Ascending aorta (tissue), 2 donors: Measurements from ENCODE around the gene ST6GALNAC2. TPM values are rescaled to one million over a fixed set of nuclear protein-coding genes. Genes with fewer than 3 reads are reported as not detected.
"Not testable (repeated sequence)": the region's sequence is repeated elsewhere in the genome, so short reads cannot be mapped to it uniquely, and the experiment has no call there.

Experiments used
- DNase-seq, 2 donors: peaks; one replicate each; pipeline ENCODE4 v3.0.0-alpha.2; 2019; ENCODE audit warnings: low spot score in 2 of 2
- H3K27ac ChIP-seq, 2 donors: fragments of 200-600 bp; sonication (generic); one replicate each; pipeline ENCODE4 v1.5.1; 2016 to 2017; ENCODE audit warnings: mild to moderate bottlenecking in 1 of 2
- H3K27me3 ChIP-seq: fragments of 200-600 bp; sonication (generic); one replicate; pipeline ENCODE4 v1.5.1; 2017
- H3K36me3 ChIP-seq, 2 donors: fragments of 200-600 bp; sonication (generic); one replicate each; pipeline ENCODE4 v1.5.1; 2016
- H3K4me1 ChIP-seq, 2 donors: fragments of 200-600 bp; sonication (generic); one replicate each; pipeline ENCODE4 v1.5.1; 2016 to 2017; ENCODE audit warnings: mild to moderate bottlenecking in 1 of 2
- H3K4me3 ChIP-seq, 2 donors: fragments of 200-600 bp; sonication (generic); one replicate each; pipeline ENCODE4 v1.5.1; 2016 to 2017; ENCODE audit warnings: mild to moderate bottlenecking in 1 of 2
- H3K9me3 ChIP-seq, 2 donors: fragments of 200-600 bp; sonication (generic); one replicate each; pipeline ENCODE4 v1.5.1; 2016
- intact Hi-C: fragments of 100-400 bp; cut with DNase I; formaldehyde crosslinking; loops from one replicate; pipeline ENCODE4 v1.15.1; 2023
- total RNA-seq: library from RNA; depleted of rRNA; stranded (reverse); fragments of >200 nt; gene quantifications from one replicate; pipeline ENCODE4 v1.1.0, GENCODE V29; 2016
- TF ChIP-seq, protein P1 (sequence below), 3 experiments: fragments of 200-600 bp in 2 of 3; fragments of 450-650 bp in 1 of 3; sonication (generic) in 2 of 3; IDR thresholded peaks; one replicate each; pipeline ENCODE4 v1.5.1; 2016 to 2019; ENCODE audit warnings: antibody characterized with exemption in 3 of 3, mild to moderate bottlenecking in 1 of 3, moderate library complexity in 1 of 3

ST6GALNAC2 gene
- total RNA-seq, 1 donor from 2014 or later: 15.8 TPM

DNA sequence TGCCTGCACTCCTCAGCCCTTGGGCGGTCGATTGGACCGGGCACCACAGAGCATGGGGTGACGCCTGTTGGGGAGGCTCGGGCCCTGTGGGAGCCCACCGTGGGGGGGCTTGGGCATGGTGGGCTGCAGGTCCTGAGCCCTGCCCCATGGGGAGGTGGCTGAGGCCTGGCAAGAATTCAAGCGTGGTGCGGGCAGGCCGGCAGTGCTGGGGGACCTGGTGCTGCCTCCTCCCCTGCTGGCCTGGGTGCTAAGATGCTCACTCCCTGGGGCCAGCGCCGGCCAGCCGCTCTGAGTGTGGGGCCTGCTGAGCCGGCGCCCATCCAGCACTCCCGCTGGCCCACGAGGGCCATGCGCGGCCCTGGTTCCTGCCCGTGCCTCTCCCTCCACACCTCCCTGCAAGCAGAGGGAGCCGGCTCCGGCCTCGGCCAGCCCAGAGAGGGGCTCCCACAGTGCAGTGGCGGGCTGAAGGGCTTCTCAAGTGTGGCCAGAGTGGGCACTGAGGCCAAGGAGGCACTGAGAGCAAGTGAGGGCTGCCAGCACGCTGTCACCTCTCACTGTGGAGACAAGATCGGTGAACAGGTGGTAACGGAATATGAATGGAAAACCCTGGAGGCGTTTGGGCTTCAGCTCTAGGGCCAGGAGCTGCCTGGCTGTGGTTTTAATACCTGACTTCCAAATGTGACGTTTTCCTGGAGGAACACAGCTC, 29.4 kb upstream of the ST6GALNAC2 start:
- intact Hi-C loops: no loop called here
- peak in 1 of 2 donors; percentile 37 for DNase-seq
- TF ChIP-seq, protein P1, sequence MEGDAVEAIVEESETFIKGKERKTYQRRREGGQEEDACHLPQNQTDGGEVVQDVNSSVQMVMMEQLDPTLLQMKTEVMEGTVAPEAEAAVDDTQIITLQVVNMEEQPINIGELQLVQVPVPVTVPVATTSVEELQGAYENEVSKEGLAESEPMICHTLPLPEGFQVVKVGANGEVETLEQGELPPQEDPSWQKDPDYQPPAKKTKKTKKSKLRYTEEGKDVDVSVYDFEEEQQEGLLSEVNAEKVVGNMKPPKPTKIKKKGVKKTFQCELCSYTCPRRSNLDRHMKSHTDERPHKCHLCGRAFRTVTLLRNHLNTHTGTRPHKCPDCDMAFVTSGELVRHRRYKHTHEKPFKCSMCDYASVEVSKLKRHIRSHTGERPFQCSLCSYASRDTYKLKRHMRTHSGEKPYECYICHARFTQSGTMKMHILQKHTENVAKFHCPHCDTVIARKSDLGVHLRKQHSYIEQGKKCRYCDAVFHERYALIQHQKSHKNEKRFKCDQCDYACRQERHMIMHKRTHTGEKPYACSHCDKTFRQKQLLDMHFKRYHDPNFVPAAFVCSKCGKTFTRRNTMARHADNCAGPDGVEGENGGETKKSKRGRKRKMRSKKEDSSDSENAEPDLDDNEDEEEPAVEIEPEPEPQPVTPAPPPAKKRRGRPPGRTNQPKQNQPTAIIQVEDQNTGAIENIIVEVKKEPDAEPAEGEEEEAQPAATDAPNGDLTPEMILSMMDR (IDR thresholded peaks at IDR 0.05): no peak

DNA sequence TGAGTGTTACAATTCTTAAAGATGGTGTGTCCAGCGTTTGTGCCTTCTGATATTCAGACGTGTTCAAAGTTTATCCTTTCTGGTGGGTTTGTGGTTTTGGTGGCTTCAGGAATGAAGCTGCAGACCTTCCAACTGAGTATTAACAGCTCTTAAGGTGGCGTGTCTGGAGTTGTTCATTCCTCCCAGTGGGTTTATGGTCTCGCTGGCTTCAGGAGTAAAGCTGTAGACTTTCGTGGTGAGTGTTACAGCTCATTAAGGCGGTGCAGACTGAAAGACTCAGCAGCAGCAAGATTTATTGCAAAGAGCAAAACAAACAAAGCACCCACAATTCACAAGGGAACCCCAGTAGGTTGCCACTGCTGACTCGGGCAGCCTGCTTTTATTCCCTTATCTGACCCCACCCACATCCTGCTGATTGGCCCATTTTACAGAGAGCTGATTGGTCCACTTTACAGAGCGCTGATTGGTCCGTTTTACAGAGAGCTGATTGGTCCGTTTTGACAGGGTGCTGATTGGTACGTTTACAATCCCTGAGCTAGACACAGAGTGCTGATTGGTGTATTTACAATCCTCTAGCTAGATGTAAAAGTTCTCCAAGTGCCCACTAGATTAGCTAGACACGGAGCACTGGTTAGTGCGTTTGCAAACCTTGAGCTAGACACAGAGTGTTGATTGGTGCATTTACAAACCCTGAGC, 28.6 kb upstream of the ST6GALNAC2 start:
- H3K4me3 ChIP-seq, H3K27me3 ChIP-seq, H3K4me1 ChIP-seq, H3K27ac ChIP-seq, H3K9me3 ChIP-seq, H3K36me3 ChIP-seq, intact Hi-C loops: not testable (repeated sequence)
- DNase-seq: peak in 1 of 2 donors; percentile 19

More for the DNA sequence above, 29.4 kb upstream of the ST6GALNAC2 start:
- H3K4me3 ChIP-seq: no peak overlapping the region
- no peaks in the 10 kb centered on the region for H3K4me1 ChIP-seq
- no peaks in the 10 kb centered on the region for H3K36me3 ChIP-seq
- H3K9me3 ChIP-seq: no peaks in the 10 kb centered on the region
- no peaks in the 10 kb centered on the region for H3K27me3 ChIP-seq
- H3K27ac ChIP-seq: no peak overlapping the region

DNA sequence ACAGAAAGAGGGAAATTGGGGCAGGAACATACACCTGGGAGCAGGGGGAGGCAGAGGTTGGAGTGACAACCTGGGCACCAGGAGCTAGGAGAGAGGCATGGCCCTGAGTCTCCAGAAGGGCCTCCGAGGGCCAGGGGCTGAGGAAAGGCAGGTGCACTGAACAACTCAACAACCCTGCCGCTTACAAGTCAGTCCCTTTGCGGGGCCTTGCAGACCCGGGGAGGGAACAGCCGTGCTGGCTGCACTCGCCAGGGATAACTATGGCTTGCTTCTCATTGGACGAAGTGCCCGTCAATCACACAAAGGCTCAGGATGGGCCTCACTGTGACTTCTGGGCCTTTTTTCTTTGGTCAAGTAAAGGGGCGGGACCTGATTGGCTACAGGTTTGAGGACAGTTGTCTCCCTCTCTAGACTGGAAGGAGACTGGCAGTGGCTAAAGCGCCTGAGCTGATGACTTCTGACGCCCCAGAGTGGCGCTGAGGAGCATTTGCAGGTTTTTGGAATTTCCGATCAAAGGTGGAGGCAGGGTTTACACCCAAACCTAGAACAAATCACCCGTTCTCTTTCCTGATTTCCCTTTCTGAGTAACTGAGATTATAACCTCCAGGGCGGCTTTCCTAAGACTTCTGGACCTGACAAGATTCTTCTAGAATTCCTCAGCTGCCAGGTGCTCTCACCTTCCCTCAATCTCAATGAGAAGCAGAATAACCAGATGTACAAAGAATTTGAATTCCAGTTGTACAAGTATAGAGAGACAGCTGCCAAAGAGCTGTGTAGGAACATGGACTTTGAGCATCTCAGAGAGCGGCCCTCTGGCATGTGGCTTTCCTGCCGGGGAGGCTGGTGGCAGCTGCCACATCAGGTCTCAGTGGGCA, 27.6 kb upstream of the ST6GALNAC2 start:
- TF ChIP-seq, protein P1 (IDR thresholded peaks at IDR 0.05): no peak
- intact Hi-C loops: no loop called here
- H3K9me3 ChIP-seq: no peaks in the 10 kb centered on the region
- no peak overlapping the region for H3K4me3 ChIP-seq
- no peak overlapping the region for H3K27ac ChIP-seq
- no peaks in the 10 kb centered on the region for H3K4me1 ChIP-seq
- H3K36me3 ChIP-seq: no peaks in the 10 kb centered on the region
- no peaks in the 10 kb centered on the region for H3K27me3 ChIP-seq
- DNase-seq: peak in 1 of 2 donors; percentile 45

DNA sequence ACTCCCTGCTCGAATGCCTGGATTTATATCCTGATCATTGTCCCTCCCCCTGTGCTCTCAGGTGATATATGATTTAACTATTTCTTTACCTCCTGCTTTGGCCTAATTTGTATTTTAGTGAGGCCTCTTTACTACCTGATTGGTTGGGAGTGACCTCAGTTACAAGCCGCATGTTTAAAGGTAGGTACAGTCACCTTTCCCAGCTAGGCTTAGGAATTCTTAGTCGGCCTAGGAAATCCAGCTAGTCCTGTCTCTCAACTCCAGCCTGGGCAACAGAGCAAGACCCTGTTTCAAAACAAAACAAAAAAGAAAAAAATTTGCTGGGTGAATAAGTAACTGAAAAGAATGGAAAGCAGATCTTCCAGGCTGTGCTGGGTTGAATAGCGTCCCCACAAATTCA, 26.8 kb upstream of the ST6GALNAC2 start:
- H3K36me3 ChIP-seq: no peaks in the 10 kb centered on the region
- no peak overlapping the region for H3K4me3 ChIP-seq
- no peak for DNase-seq
- no peaks in the 10 kb centered on the region for H3K27me3 ChIP-seq
- H3K27ac ChIP-seq: no peak overlapping the region
- intact Hi-C loops: no loop called here
- H3K4me1 ChIP-seq: no peaks in the 10 kb centered on the region
- TF ChIP-seq, protein P1 (IDR thresholded peaks at IDR 0.05): no peak
- no peaks in the 10 kb centered on the region for H3K9me3 ChIP-seq

DNA sequence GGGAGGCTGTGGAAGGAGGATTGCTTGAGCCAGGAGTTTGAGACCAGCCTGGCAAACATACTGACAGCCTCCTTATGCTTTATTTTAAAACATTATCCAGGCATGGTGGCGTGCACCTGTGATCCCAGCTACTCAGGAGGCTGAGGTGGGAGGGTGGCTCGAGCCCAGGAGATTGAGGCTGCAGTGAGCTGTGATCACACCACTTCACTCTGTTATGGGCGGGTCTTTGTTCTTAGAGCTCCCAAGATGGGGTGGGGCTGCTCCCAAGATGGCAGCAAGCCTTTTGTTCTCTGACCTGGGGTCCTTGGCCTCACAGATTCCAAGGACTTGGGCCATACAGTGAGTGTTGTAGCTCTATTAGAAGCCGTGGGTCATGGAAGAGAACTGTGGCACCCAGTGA, 26.1 kb upstream of the ST6GALNAC2 start:
- intact Hi-C loops: no loop called here
- Histone ChIP-seq H3K27me3 (no peaks in the 10 kb centered on the region), H3K9me3 (no peaks in the 10 kb centered on the region), H3K4me1 (no peaks in the 10 kb centered on the region), H3K4me3 (no peak overlapping the region), H3K27ac (no peak overlapping the region), H3K36me3 (no peaks in the 10 kb centered on the region)
- TF ChIP-seq, protein P1 (IDR thresholded peaks at IDR 0.05): no peak
- DNase-seq: peak in 1 of 2 donors; percentile 31

DNA sequence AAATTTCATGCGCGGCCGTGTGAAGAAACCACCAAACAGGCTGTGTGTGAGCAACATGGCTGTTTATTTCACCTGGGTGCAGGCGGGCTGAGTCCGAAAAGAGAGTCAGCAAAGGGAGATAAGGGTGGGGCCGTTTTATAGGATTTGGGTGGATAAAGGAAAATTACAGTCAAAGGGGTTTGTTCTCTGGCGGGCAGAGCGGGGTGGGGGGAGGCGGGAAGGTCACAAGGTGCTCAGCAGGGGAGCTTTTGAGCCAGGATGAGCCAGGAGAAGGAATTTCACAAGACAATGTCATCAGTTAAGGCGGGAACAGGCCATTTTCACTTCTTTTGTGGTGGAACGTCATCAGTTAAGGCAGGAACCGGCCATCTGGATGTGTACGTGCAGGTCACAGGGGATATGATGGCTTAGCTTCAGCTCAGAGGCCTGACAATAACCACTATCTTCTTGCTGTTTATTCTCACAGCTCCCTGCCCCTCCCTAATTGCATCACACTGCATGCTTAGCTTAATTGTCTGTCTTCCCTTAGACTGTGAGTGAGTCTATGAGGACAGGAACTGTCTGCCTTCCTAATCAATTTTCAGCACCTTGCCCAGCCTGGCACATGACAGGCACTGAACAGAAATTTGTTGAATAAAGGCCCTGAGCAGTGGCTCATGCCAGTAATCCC, 25.6 kb upstream of the ST6GALNAC2 start:
- H3K4me1 ChIP-seq, H3K36me3 ChIP-seq, H3K9me3 ChIP-seq, H3K27ac ChIP-seq, H3K27me3 ChIP-seq, intact Hi-C loops, H3K4me3 ChIP-seq: not testable (repeated sequence)
- peak in 1 of 2 donors; percentile 7 for DNase-seq

DNA sequence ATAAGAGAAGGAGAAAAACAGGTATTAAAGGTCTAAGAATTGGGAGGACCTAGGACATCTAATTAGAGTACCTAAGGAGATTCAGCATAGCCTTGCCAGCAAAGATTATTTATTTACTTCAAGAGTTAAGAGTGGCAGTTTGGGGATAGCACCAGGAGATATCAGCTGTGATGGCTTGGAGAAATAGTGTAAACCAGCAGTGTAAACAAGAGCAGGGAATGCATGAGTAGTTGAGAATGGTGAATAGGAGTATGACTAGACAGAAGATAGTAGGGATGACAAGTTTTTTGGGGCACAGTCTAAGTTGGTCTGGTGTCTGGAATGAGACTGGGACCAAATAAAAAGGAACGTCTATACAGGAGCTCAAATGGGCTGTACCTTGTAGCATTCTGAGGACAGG, 21.0 kb upstream of the ST6GALNAC2 start:
- DNase-seq, H3K4me1 ChIP-seq, H3K27me3 ChIP-seq, H3K9me3 ChIP-seq, H3K4me3 ChIP-seq, H3K36me3 ChIP-seq, H3K27ac ChIP-seq, intact Hi-C loops: not testable (repeated sequence)
